NCI-H128 (cell line): ENCODE results near the gene MUC20.
"Not testable (repeated sequence)": the region's sequence is repeated elsewhere in the genome, so short reads cannot be mapped to it uniquely, and the experiment has no call there.

ENCODE experiments used
- DNase-seq: peaks from one replicate; lab custom pipeline; 2025; ENCODE audit not compliant: unreplicated experiment; lab: John Stamatoyannopoulos, UW

Gene MUC20

GRCh38 chr3:195693428-195694216 is 27.2 kb upstream of the MUC20 start:
- DNase-seq = no peak

DNA sequence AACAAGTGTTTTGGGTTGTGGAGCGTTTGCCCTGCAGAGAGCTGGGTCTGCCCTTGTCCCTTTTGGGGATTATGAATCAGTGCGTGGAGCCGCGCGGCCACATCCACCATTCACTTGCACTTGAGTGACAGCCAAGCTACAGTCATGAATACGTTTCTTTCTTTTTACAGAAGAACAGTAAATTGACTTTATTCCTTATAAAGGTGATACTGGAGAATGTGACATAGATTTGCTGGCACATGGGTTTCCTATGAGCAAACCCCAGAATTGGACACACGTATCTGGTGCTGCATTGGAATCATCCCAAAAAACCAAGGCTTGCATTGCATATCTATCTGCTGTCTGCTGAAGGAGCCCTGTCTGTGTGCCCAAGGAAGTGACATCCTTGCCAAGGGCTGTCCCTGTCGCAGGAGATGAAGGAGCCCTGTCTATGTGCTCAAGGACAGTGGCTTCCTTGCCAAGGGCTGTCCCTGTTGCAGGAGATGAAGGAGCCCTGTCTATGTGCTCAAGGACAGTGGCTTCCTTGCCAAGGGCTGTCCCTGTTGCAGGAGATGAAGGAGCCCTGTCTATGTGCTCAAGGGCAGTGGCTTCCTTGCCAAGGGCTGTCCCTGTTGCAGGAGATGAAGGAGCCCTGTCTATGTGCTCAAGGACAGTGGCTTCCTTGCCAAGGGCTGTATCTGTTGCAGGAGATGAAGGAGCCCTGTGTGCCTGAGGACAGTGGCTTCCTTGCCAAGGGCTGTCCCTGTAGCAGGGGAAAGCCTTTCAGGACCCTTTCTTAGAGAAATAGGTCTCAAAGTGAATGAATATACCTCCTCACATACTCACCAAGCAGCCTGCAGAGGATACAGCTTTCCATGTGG is 26.3 kb upstream of the MUC20 start:
- DNase-seq = not testable (repeated sequence)

- DNase-seq = no peak
These were observed 24.0 kb upstream of the MUC20 start for GRCh38 chr3:195696632-195697278.

DNA sequence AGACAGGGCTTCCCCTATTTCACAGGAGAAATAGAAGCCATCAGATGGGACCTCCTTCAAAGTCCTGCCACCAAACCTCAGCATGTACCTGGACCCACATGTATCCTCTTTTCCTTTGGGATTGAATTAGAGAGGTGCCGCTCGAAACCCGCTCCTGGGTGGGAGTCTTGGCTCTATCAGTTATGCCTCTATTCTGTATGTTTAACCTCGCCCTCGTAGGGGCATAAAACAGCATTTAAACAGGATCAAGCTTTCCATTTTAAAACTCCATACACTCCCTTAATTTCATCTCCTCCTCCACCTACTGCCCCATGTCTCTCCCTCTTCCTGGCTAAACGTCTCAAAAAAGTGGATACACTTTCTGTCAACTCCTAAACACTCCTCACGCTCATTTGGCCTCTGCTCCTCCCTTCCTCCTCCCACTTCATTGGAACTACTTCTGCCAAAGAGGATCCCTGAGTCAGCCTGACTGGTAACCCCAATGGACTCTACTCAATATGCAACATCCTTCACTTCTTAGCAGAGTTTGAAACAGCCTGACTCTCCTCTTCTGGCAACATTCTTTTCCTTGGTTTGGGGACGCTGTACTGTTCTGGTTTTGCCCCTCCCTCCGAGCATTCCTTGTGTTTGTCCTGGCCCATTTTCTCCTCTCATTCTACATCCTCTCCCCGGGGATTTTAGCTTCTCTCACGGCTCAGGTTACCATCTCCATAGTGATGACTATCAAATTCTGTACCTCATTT is 23.0 kb upstream of the MUC20 start:
- DNase-seq = no peak

DNA sequence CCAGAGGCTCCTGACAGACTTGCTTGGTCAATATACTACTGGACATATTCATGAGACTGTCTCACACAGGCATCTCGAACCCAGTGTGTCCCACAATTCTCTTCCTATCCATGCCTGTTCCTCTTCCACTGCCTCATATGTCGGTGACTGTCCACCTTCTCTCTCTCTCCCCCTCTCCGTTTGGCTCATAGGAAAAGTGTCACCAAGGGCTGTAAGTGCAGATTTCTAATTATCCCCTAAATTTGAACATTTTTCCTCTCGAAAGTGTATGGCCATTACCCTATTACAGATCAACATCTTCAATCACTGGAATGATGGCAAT is 22.5 kb upstream of the MUC20 start:
- DNase-seq = no peak

- no peak for DNase-seq
These were observed 22.0 kb upstream of the MUC20 start for GRCh38 chr3:195698647-195699387.

GRCh38 chr3:195699388-195699771 is 21.4 kb upstream of the MUC20 start:
- DNase-seq = no peak

GRCh38 chr3:195699860-195700259 is 20.9 kb upstream of the MUC20 start:
- DNase-seq = no peak

GRCh38 chr3:195700319-195700718 is 20.5 kb upstream of the MUC20 start:
- DNase-seq = no peak

- DNase-seq = no peak
These were observed 19.5 kb upstream of the MUC20 start for GRCh38 chr3:195701042-195701915.

GRCh38 chr3:195703776-195704175 is 17.0 kb upstream of the MUC20 start:
- no peak for DNase-seq

DNA sequence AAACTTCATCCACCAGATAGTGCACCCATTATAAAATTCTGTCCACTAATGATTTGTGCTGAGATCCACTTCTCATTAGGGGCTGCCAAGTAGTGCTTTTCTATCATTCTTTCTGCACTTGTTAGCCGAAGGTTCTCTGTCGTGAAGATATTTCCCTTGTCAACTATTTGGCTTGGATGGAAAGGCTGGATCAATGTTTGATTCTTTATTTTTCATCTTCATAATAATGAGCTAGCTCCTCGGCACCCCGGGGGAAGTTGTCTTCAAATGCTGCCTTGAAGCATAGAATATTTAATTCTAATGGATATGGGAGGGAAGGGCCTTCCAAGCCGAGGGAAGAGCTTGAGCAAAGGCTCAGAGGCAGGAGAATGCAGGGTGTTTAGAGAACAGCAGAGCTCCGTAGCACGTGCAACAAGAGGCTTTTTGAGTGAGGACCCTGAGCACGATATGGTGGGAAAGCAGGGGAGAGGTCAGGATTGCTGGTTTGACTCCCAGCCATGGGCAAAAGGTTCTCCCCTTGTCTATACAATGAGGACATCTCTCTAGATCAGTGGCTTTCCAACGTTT is 16.3 kb upstream of the MUC20 start:
- DNase-seq = no peak

DNA sequence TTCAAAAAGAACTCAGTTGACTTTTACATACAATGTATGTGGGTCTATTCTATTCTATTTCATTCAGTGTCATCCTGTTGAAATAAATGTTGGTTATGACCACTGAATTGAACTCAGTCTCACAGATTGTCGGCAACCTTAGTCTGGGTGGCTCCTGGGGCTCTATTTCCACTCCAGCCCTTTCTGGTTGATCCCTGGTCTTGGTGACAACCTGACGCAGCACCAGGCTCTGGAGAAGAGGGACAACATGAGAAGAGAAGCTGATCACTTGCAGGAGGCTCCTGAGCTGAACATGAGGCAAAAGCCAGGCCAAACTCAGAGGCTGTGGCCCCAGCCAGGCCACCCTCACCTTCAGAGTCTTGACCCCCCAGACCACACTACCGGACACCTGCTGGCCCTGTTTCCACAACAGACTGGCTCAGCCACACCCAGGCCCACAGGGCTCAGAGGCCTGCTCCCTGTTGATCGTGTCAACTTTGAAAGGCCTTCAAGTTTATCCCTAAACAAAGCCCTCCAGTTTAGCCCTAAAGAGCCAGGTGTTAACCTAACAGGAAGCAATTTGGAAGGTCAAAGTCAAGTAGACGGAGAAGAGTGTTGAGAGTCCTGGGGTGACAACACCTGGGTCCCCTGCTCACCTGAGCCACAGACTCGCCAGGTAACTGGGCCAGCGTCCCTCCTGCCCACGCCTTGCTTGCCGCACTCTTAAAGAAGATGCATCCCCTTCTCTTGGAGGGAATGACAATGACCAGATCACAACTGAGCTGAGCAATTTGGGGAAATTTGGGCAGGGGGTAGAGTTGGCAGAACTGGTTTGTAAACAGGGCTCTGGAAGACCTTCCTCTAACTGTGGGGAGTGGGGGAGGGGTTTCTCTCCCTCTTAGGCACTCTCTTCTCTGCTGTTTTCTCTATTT is 15.4 kb upstream of the MUC20 start:
- no peak for DNase-seq

DNA sequence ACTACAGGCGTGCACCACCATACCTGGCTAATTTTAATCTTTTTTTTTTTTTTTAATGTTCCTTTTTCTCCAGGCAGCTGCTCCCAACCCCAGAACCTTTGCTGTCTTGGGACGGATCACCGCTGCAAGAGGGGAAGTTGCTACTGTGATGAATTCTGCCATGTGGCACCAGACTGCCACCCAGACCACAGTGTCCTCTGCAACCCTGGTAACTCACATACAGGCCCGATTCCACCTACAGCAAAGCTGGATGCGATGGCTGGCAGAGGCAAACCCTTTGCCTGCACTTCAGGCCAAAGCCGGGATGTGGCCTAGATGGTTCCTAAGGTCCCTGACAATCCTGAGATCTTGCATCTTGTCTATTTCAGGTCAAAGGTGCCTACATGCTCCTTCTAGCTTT is 12.7 kb upstream of the MUC20 start:
- DNase-seq = no peak

GRCh38 chr3:195708626-195709481 is 11.9 kb upstream of the MUC20 start:
- no peak for DNase-seq

DNA sequence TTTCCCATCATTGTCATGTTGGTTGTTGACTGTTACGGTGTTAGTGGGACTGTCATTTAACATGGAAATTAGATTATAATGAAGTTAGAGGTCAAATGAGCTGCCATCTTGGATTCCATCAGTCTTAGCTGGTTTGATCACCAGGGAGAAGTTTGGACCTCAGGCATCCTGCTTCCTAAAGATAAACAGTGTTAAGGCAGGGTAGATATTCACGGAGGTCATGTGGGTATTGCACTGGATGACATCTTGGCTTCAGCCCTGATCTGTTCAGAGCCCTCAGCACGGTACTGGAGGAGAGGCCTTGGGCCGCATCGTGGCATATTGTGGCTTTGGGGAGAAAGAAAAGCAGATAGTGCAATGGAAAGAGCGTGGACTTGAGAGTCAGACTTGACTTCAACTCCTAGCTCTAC is 11.1 kb upstream of the MUC20 start:
- no peak for DNase-seq
